DND-41 (cell line): ENCODE measurements around the gene RGS7.

Experiments
- EZH2 ChIP-seq: IDR thresholded peaks from 3 replicates; pipeline ENCODE4 v1.6.1; 2012; ENCODE audit warnings: borderline replicate concordance, low read depth, mild to moderate bottlenecking, moderate library complexity, low read length, inconsistent platforms; ENCODE audit not compliant: severe bottlenecking
- TF ChIP-seq, protein P1 (sequence below): IDR thresholded peaks from 2 replicates; pipeline ENCODE4 v1.5.1; 2012; ENCODE audit warnings: borderline replicate concordance, low read length, moderate library complexity, mild to moderate bottlenecking; ENCODE audit not compliant: poor library complexity, severe bottlenecking; ENCODE audit errors: extremely low read depth

DNA sequence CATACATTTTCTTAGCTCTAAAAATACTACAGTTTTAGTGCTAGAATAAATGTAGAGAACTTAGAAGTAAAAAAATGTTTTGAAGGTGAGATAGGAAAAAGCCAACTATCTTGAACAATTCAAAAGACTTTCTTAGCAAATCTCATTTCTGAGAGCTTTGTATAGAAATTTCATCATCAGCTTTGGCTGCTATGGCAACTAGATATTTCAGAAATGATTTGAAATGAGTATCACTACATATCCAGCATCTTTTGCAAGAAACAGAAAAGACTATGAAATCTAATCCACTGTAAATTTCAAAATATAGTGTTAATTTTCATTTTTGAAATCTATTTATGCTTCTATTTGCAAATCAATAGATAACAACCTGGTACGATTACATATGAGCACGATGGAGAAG lies 57.7 kb downstream of the RGS7 start:
- TF ChIP-seq, protein P1, sequence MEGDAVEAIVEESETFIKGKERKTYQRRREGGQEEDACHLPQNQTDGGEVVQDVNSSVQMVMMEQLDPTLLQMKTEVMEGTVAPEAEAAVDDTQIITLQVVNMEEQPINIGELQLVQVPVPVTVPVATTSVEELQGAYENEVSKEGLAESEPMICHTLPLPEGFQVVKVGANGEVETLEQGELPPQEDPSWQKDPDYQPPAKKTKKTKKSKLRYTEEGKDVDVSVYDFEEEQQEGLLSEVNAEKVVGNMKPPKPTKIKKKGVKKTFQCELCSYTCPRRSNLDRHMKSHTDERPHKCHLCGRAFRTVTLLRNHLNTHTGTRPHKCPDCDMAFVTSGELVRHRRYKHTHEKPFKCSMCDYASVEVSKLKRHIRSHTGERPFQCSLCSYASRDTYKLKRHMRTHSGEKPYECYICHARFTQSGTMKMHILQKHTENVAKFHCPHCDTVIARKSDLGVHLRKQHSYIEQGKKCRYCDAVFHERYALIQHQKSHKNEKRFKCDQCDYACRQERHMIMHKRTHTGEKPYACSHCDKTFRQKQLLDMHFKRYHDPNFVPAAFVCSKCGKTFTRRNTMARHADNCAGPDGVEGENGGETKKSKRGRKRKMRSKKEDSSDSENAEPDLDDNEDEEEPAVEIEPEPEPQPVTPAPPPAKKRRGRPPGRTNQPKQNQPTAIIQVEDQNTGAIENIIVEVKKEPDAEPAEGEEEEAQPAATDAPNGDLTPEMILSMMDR = no peak
- TF ChIP-seq EZH2 = no peak
